CD4-positive, alpha-beta T cell treated with Interleukin-17A for 4 hours (primary cell): ENCODE measurements around the gene COL6A3.
"Not testable (repeated sequence)": the region's sequence is repeated elsewhere in the genome, so short reads cannot be mapped to it uniquely, and the experiment has no call there.

Experiments
- DNase-seq: peaks from one replicate; pipeline ENCODE4 v3.0.0-alpha.2; 2020; ENCODE audit warnings: mixed read lengths

Gene COL6A3

GRCh38 chr2:237412988-237413776 lies 782 bp downstream of the COL6A3 start:
- DNase-seq, result no peak

- DNase-seq, result no peak
Measured at GRCh38 chr2:237412646-237412987, 1.3 kb downstream of the COL6A3 start.

GRCh38 chr2:237411683-237412423 lies 2.1 kb downstream of the COL6A3 start:
- DNase-seq, result no peak

DNA sequence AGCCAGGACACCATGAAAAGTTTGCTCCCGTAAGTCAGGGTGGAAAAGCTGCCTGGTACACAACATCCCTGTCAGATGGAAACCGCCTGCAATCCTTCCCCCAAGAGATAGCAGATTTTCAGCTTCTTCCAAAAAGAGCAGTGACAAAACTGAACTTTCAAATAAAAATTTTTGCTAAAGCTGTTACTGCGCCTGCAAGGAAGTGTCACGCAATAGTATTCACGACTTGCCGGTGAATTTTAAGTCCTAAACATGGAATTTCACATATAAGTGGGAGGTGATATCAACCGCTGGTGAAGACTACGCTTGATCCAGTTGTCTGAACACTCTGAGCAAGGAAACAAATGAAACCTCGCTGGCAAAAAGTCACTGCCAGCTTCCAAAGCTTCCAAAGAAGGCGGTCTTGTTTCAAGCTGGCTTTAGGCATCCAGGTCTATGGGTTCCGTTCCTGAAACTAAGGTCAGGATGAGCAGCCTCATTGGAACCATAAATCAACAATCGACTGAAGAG lies 2.8 kb downstream of the COL6A3 start:
- DNase-seq, result no peak

GRCh38 chr2:237409263-237409662 lies 4.7 kb downstream of the COL6A3 start:
- DNase-seq, result not testable (repeated sequence)

GRCh38 chr2:237408335-237409000 lies 5.5 kb downstream of the COL6A3 start:
- no peak for DNase-seq

- DNase-seq, result no peak
Measured at GRCh38 chr2:237407700-237408099, 6.3 kb downstream of the COL6A3 start.

DNA sequence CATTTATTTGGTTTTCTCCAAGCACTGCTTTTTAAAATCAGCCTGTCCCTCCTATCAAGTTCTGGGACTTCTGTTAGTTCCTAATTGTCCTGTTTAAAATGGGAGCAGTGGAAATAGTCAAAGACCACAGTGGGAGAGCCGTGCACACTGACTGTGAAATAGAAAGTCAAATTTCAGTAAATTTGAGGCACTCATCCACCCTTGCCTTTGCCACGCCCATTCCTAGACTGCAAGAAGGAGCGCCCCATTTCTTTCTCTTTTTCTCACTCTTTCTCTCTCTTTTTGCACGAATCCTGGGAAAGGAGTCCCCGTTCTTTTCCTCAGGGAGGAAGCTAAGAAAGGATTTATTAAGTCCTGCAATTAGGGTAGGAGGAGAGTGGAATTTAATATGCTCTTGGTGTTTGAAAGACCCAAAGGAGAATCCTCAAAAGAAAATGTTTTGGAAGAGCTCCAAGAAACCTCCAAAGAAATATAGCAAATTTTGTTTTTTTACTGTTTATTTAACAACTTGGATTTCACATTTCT lies 7.5 kb downstream of the COL6A3 start:
- DNase-seq, result no peak

GRCh38 chr2:237405605-237406004 lies 8.4 kb downstream of the COL6A3 start:
- DNase-seq, result no peak

GRCh38 chr2:237405006-237405559 lies 8.9 kb downstream of the COL6A3 start:
- no peak for DNase-seq

DNA sequence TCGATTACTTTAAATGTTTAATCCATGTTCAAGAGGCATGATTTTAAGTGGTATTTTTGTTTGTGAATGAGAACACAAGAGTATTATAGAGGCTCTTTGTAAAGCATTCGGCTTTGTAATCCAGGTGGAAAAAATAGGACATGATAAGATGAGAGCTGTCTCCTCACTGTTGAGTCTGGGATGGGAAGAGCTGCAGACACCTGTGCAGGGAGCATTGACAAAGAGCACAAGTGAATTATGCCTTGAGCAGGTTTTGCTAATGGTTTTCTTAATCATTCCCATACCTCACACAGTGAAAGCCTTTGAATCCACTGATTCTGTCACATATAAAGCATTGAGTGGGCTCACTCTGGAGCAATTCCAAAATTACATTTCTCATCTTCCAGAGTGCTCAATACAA lies 9.6 kb downstream of the COL6A3 start:
- DNase-seq, result no peak

- DNase-seq, result no peak
Measured at GRCh38 chr2:237403024-237403882, 10.7 kb downstream of the COL6A3 start.

GRCh38 chr2:237400199-237400598 lies 13.8 kb downstream of the COL6A3 start:
- DNase-seq, result no peak

DNA sequence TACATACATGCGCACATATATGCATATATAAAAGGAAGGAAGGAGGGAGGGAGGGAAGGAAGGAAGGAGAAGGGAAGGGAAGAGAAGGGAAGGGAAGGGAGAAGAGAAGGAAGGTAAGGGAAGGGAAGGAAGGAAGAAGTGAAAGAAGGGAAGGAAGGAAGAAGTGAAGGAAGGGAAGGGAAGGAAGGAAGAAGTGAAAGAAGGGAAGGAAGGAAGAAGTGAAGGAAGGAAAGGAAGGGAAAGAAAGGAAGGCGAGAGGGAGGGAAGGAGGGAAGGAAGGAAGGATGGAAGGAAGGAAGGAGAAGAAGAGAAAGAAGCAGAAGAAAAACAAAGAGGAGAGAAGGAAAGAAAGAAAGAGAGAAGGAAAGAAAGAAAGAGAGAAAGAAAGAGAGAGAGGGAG lies 16.9 kb downstream of the COL6A3 start:
- DNase-seq, result no peak

GRCh38 chr2:237393523-237393922 lies 20.4 kb downstream of the COL6A3 start:
- DNase-seq, result no peak

DNA sequence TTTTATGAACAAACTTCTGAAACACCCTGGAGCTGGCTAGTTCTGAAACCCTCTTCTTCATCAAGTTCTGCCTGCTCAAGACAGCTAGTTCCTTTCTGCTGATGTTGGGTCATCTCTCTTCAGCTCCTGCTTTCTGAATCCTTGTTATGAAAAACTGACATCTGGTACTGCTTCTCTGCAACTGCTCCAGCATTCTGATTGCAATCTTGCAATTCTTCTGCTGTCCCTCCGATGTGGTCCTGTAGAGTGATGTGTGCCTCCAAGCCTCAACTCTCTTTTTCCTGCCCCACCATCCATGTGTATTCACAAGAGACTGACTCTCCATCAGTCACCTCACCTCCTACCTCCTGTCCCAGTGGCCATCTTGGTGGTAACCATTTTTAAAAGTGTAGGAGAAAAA lies 21.8 kb downstream of the COL6A3 start:
- no peak for DNase-seq

DNA sequence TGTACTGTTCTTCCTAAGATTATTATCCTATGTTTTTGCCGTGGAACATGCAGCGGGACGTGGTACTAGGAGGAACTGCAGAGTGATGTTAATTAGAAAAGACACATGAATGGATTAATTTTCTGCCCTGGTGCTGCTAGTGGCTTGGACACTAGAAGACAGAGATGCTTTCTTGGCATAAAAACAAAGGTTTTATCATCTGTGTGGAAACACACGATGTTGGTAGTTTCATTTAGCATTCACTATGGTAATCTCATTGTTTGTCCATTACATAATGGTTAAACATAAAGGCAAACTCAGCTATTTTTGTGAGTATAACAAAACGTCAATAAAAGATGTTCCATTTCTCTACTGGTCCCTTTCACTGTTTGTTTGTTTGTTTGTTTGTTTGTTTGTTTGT lies 22.8 kb downstream of the COL6A3 start:
- no peak for DNase-seq

- DNase-seq, result no peak
Measured at GRCh38 chr2:237390235-237390634, 23.7 kb downstream of the COL6A3 start.

DNA sequence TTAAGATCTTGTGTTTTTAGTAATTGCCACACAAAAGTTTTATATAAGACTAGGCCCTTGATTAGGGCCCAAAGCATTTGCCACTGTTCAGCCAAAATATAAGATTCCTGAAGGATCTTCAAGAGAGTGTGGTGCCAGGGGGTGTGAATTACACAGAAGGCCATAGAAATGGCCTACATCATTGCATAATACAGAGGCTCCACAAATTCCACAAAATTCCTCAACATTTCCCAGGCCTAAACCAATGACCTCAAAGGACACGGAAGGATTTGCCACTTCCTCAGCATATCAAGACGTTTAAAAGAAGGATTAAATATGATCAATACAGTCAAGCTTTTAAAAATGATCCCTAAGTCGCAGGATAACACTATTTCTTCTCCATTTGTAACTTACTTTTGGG lies 24.1 kb downstream of the COL6A3 start:
- no peak for DNase-seq

DNA sequence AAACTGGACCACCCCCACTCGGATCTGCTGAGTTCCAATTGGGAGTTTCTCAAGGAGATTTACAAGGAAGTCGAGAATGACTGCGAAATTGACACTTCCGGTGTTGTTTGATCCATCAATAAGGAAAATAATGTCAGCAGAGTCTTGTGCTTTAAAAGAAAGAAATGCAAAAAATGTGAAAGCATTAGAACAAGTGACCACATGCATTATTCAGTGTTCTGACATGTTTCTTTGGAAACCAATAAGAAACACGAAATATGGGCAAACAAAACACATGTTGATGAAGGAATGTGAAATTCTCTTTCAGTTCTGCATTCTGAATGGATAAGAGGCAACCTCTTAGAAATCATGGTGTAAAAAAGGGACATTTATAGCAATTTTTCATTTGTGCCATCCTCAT lies 25.9 kb downstream of the COL6A3 start:
- DNase-seq, result no peak

DNA sequence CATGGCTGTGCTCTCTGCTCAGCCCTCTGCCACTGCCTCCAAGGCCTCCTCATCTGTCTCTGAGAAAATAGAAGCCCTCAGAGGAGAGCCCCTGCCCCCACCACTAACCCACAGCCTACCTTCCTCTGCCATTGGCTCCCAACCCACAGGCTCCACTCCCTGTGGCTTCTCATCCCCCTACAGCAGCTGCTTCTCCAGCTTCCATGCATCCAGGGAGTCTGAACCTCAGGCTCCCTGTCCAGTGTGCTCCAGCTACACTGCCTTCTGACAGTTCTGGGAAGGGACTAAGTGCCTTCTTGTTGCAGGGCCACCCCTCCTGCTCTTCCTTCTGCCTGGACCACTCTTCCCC lies 29.3 kb downstream of the COL6A3 start:
- DNase-seq, result no peak

DNA sequence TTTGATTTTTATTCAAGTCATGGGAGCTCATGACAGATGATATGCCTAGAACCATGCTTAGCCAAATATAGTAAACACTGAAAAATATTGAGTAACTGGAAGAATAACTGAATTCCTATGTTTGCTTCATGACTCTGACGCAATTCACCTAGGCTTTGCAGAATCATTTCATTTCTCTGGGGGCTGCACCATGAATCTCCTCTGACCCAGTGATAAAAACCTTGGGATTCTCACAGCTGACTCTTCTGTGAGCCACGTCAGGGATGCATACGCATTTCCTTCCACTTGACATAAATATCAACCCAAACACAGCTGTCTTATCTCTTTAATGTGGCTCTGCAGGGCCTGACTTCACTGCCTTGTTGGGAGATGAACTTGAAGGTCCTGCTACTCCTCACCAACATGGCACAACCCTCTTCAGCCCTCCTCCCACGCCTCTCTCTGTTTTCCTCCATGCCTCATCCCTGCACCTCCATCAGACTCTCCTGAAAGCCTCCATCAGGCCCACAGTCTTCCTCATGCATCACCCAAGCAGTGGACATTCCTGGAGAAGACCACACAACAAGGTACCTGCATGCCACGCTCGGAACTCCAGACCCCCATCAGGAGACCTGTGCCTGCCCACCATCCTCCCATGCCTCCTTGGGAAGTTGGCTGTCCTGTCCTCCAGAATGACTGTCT lies 29.8 kb downstream of the COL6A3 start:
- DNase-seq, result no peak
